Peyer's patch (tissue), 4 donors: ENCODE results near the gene BACH2. TPM values are rescaled to one million over a fixed set of nuclear protein-coding genes. Genes with fewer than 3 reads are reported as not detected.

Source experiments
- DNase-seq, 3 donors: peaks; one replicate each; pipeline ENCODE4 v3.0.0-alpha.2; 2017 to 2019
- H3K27ac ChIP-seq, 4 donors: fragments of 200-600 bp; sonication (generic); one replicate each; pipeline ENCODE4 v1.5.1; 2016 to 2019
- H3K27me3 ChIP-seq, 2 donors: fragments of 200-600 bp; sonication (generic); one replicate each; pipeline ENCODE4 v1.5.1; 2019
- H3K36me3 ChIP-seq, 3 donors: fragments of 200-600 bp; sonication (generic); one replicate each; pipeline ENCODE4 v1.5.1; 2016 to 2019
- H3K4me1 ChIP-seq, 4 donors: fragments of 200-600 bp; sonication (generic); one replicate each; pipeline ENCODE4 v1.5.1; 2016 to 2019
- H3K4me3 ChIP-seq, 4 donors: fragments of 200-600 bp; sonication (generic); 1 replicate in 3 of 4; 2 replicates in 1 of 4; pipeline ENCODE4 v1.5.1; 2016 to 2019; ENCODE audit warnings: mild to moderate bottlenecking in 1 of 4
- H3K9me3 ChIP-seq, 4 donors: fragments of 200-600 bp; sonication (generic); one replicate each; pipeline ENCODE4 v1.5.1; 2016 to 2019; ENCODE audit warnings: mild to moderate bottlenecking in 1 of 4
- CTCF ChIP-seq, 6 experiments: fragments of 450-650 bp in 4 of 6; fragments of 200-600 bp in 2 of 6; sonication (generic) in 1 of 6; IDR thresholded peaks; one replicate each; pipeline ENCODE4 v1.5.1; 2017 to 2019; ENCODE audit warnings: antibody characterized with exemption in 6 of 6, mild to moderate bottlenecking in 3 of 6, moderate library complexity in 1 of 6
- POLR2A ChIP-seq, 2 donors: fragments of 450-650 bp; IDR thresholded peaks; one replicate each; pipeline ENCODE4 v1.5.1; 2017; ENCODE audit warnings: antibody characterized with exemption in 2 of 2, mild to moderate bottlenecking in 2 of 2, moderate library complexity in 2 of 2
- total RNA-seq, 4 donors: library from RNA; depleted of rRNA; stranded (reverse); fragments of >200 nt; gene quantifications; one replicate each; pipeline ENCODE4 v1.1.0, GENCODE V29; 2016

Gene BACH2
- total RNA-seq, 4 donors from 2014 or later: 0.18 to 26.4 (median 8.2) TPM

- no peak for DNase-seq
- no peak overlapping the region for H3K27ac ChIP-seq
- TF ChIP-seq POLR2A (IDR thresholded peaks at IDR 0.05) (no peak), CTCF (IDR thresholded peaks at IDR 0.05) (no peak)
- no peaks in the 10 kb centered on the region for H3K27me3 ChIP-seq
- H3K9me3 ChIP-seq: no peaks in the 10 kb centered on the region
- H3K4me3 ChIP-seq: no peak overlapping the region
- no peaks in the 10 kb centered on the region for H3K36me3 ChIP-seq
- H3K4me1 ChIP-seq: no peaks in the 10 kb centered on the region
Observed at GRCh38 chr6:90231798-90232197, 64.8 kb downstream of the BACH2 start.

GRCh38 chr6:90231308-90231707, 65.3 kb downstream of the BACH2 start:
- Histone ChIP-seq H3K4me1 (no peaks in the 10 kb centered on the region), H3K27me3 (no peaks in the 10 kb centered on the region), H3K4me3 (no peak overlapping the region), H3K36me3 (no peaks in the 10 kb centered on the region), H3K27ac (no peak overlapping the region), H3K9me3 (no peaks in the 10 kb centered on the region)
- no peak for DNase-seq
- TF ChIP-seq POLR2A (IDR thresholded peaks at IDR 0.05) (no peak), CTCF (IDR thresholded peaks at IDR 0.05) (no peak)

GRCh38 chr6:90230548-90231215, 66.0 kb downstream of the BACH2 start:
- TF ChIP-seq CTCF (IDR thresholded peaks at IDR 0.05): no peak
- TF ChIP-seq POLR2A (IDR thresholded peaks at IDR 0.05): no peak
- Histone ChIP-seq H3K36me3 (no peaks in the 10 kb centered on the region), H3K27me3 (no peaks in the 10 kb centered on the region), H3K4me3 (no peak overlapping the region), H3K27ac (no peak overlapping the region), H3K9me3 (no peaks in the 10 kb centered on the region), H3K4me1 (no peaks in the 10 kb centered on the region)
- no peak for DNase-seq

GRCh38 chr6:90229331-90230010, 67.2 kb downstream of the BACH2 start:
- Histone ChIP-seq H3K4me1 (no peaks in the 10 kb centered on the region), H3K27me3 (no peaks in the 10 kb centered on the region), H3K36me3 (no peaks in the 10 kb centered on the region), H3K27ac (no peak overlapping the region), H3K4me3 (no peak overlapping the region), H3K9me3 (no peaks in the 10 kb centered on the region)
- no peak for DNase-seq
- TF ChIP-seq CTCF (IDR thresholded peaks at IDR 0.05): no peak
- TF ChIP-seq POLR2A (IDR thresholded peaks at IDR 0.05): no peak

- Histone ChIP-seq H3K36me3 (no peaks in the 10 kb centered on the region), H3K9me3 (no peaks in the 10 kb centered on the region), H3K27me3 (no peaks in the 10 kb centered on the region), H3K27ac (no peak overlapping the region), H3K4me1 (no peaks in the 10 kb centered on the region), H3K4me3 (no peak overlapping the region)
- TF ChIP-seq POLR2A (IDR thresholded peaks at IDR 0.05) (no peak), CTCF (IDR thresholded peaks at IDR 0.05) (no peak)
- no peak for DNase-seq
Observed at GRCh38 chr6:90227673-90228072, 69.0 kb downstream of the BACH2 start.
